Activated CD4-positive, alpha-beta T cell treated with anti-CD3 and anti-CD28 coated beads, Interleukin-2, amount 50 U/mL, for 4 hours (primary cell): ENCODE data around the gene WHRN.

ENCODE experiments used
- DNase-seq, 2 experiments: peaks; one replicate each; pipeline ENCODE4 v3.0.0-alpha.2; 2020

Gene WHRN

DNA sequence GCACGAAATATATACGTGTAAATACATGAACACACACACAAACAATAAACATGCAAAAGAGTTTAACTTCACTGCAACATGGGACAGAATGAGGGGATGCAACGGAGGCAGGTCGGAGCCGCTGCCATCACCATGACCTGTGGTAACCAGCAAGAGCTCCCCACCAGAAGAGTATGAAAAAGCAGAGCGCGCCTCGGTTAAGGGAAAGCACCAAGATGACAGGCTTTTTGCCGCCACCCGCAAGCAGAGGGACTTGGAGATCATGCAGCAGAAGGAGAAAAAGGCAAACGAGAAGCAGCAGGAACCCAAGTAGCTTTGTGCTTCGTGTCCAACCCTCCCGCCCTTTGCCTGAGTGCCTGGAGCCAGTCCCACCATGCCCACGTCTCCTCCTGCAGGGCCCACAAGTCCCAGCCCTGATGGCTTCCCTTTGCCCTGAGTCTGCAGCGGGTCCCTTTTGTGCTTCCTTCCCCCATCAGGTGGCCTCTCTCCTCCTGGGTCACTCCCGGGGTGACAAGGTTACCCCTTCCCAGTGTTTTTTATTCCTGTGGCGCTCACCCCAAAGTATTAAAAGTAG, 13.8 kb downstream of the WHRN start:
- DNase-seq, result no peak

DNA sequence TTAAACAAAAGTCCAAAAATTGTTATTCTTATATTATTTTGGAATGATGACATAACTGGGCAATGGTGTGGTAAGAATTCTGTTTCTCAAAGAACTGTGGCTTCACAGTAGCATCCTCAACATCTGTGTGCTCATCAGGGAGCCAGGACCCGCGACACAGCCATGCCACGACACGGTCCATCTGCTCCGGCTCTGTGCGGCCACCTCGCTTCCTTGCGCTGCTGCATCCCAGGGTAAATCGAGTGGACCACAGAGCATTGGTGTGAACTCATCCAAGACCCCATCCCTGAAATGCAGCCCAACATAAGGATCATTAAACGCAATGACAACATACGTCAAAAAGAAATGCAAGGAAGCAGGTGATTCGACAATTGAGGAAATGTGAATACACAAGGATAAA, 15.3 kb downstream of the WHRN start:
- no peak for DNase-seq

DNA sequence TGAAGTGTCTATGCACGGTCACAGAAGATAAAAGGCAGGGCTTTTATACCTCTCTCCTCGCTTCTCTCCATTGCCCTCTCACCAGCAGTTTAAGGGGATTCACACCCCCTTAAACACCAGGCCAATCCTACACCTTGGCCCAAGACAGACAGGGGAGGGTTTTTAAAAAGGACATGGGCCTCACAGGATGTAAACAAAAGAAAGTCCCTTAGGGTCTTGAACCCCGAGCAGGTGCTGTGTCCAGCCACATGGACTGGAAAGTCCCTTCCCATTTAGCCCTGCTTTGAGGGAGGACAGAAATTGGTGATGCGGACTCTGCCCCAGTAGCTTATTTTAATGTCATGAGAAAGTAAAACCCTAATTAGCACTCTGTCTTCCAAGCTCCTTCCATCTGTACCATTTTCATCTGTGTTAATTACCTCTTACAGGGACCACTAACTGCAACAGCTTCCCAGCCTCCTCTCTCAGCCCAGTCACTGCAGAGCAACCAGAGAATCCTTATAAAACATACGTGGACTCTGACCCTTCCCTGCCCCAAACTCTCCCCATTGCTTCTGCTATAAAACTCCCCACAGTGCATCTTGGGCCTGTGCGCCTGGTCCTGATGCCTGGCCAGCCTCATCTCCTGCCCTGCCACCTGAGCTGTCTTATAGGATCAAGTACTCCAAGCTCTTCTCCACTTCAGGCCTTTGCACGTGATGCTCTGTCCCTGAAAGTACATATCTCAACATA, 16.7 kb downstream of the WHRN start:
- no peak for DNase-seq

DNA sequence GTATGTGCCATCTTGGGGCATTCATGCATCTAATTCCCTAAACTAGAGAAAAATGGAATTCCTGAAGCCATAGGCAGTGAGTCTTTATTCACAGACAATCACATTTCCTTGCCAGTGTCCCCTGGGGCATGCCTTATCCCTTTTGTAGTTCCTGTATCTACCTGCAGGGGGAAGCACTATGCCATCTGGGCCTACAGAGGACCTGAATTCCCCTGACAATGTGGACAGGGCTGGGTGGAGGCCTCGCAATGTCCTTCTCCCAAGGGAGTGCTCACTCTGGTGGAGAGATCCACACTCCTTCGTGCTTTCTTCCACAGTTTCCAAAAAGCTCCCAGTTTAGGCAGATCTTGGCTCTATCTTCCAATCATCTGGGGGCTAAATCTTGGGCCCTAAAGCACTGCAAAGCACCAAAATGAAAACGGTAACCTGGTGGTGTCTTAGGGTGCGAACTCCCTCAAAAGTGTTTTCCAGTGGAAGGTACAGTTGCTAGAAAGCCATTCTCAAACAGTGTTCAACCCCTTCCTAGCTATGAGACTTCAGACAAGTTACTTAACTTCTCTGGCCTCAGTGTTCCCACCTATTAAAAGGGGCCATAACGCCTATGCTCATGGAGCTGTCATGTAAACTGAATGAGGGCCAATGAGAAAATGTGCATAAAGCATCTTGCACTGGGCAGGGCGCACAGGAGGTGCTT, 17.5 kb downstream of the WHRN start:
- DNase-seq, result peak; percentile 43 to 46

DNA sequence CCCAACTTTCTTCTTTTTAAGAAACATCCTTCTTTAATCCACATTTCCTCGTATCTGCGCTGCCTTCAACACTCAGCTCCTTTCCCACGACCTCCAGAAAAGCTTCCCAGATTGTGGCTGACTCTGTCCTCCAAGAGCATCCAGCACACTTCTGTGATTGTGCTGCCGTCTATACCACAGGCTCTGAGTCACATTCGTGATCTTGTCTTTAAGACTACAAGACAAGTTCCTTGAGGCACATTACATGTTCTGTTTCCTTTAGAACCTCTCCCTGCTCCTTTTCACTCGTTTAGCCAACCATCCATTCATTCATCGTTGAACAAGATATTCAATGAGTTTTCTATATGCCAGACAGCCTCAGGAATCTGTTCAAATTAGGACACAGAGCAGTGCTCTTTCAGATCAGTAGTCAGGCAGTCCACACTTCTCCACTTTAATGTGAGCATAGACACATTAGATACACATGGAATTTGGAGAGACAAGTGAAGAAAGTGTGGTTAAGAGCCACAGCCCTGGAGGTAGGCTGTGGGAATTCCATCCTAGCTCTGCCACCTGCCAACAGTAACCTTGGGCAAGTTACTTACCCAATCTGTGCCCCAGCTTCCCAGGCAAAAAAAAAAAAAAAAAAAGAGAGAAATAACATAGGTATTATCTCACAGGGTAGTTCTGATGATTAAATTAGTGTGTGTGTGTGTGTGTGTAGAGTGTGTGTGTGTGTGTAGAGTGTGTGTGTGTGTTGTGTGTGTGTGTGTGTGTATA, 18.9 kb downstream of the WHRN start:
- DNase-seq, result no peak

DNA sequence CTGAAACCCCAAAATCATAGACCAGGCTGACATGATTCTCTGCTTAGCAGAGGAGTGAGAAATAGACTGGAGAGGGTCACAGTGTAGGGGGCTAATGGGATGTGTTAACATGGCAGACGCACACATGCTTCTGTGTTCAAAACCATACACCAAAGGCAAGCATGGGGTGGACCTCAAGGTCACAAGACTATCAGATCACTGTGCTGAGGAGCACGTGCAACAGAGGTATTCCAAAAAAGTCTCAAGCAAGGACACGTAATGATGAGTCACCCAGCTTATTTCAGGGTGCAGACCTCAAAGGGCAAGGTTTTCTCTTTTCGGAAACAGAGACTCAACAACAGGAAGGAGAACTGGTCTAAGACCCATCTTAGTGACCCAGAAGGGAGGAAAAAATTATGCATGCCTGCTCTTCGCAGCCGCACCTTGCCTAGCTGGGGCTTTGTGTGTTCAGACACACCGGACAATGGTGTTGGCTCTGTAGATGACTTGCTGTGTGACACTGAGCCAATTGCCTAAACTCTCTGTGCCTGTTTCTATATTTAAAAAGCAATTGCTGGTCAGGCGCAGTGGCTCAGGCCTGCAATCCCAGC, 20.3 kb downstream of the WHRN start:
- DNase-seq, result peak; percentile 16 to 25

DNA sequence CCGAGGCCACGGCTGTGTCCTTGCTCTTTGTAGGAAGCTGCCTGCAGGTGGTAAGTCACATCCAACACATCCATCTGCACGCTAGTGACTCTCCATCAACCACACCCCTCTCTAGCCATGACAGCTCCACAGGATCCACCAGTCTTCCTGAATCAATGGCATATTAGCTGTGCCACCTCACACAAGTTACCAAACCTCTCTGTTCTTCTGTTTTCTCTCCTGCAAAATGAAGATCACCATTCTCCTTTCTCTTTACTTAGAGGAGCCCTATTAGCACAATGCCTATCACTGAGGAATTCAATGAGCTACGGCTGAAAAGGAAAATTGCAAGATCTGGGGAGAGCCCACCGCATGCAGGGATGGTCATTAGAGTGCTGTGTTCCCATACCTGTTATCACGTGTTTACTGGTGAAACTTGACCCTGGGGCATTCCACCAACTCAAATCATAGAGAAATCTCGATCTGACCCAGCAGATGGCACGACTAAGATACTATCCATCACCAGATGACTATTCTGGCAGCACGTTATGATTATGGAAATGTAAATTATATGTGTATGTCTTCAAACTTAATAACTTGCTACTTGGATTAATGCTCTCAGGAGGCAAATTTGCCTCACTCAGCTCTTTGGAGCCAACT, 20.9 kb downstream of the WHRN start:
- no peak for DNase-seq

DNA sequence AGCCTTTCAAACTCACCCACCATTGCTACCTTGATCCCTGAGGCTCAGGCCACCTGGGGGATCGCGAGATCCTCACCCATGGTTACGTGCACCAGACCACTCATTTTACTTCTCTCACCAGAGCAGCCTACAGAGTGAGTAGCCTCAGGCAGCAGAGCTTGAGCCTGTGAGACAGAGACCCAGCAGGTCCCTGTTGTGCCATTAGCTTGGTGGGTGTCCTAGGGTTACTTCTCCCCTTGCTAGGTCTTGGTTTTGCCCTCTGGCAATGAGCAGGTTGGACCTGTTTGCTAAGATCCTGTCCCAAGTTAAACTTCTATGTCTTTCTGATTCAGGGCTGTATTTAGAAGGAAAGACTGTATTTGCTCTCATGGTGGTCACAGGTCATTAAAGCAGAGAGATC, 21.8 kb downstream of the WHRN start:
- DNase-seq, result no peak

DNA sequence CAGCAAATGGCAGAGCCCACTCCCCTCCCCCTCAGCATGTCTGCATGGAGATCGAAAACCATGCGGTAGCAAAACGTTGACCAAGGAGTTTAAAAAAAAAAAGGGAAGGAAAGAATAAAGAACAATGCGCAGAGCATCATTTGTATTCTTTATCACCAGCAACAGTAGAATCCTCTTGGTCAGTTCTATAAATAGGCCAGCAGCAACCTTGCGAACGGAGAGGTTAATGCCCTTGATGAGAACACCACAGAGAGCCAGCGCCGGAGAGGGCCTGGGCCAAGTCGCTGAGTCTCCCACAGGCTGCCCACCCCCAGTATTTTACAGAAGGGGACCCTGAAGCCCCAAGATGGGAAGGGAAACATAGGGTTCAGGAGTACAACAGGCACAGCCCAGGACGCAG, 22.7 kb downstream of the WHRN start:
- DNase-seq, result no peak

DNA sequence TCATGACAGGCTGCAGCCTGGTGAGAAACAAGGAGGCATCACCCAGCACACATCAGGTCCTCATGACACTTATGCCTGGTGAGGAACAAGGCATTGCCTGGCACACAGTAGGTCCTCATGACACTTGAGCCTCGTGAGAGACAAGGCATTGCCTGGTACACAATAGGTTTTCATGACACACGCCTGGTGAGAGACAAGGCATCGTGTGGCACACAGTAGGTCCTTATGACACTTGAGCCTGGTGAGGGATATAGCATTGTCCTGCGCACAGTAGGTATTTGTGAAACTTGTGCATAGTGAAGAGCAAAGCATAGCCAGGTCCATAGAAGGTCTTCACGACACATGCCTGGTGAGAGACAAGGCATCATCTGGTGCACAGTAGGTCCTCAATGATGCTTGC, 23.5 kb downstream of the WHRN start:
- DNase-seq, result no peak

DNA sequence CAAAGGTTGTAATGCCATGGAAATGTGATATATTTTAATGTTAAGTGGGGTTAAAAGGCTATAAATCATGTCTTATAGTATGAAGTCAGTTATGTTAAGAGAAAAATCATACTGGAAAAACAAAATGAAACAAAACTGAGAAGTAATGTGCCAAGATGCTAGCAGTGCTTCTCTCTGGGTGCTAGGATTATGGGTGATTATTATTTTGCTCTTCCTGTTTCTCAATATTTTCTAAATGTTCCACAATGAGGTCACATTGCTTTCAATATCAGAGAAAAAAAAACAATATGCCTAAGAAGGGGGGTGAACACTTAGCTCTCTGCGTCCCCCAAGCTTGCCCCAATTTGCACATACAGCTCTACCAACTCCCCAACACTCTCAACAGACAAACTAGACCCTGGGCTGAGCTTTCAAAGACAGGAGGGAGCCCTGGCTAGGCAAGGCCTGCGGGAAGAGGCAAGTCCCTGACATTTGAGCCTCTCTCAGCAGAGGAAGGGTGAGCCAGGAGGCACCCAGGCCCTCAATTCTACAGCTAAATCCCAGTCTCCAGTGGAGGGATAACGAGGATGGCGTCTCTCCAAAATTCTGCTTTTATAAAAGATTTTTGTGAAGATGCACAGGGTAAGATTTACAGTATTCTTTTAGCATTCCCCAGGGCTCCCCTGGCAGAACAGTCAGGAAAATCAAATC, 24.4 kb downstream of the WHRN start:
- no peak for DNase-seq

DNA sequence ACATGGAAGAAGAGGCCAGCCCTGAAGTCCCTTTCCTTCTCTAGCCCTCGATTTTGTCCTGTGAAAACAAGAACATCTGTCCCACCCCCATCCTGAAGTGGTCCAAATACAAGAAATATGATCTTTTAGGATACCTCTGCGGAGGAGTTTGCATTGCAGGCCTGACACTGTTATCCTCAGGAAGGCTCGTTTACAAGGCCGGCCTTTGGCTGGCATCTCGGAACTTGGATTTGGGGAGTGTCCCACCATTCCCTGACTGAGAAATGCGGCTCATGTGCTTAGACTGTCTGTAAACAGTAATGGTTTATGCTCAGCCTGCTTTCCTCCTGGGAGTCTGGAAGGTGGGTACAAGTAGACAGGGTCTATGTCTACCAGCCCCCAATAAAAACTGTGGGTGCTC, 26.4 kb downstream of the WHRN start:
- DNase-seq, result no peak

DNA sequence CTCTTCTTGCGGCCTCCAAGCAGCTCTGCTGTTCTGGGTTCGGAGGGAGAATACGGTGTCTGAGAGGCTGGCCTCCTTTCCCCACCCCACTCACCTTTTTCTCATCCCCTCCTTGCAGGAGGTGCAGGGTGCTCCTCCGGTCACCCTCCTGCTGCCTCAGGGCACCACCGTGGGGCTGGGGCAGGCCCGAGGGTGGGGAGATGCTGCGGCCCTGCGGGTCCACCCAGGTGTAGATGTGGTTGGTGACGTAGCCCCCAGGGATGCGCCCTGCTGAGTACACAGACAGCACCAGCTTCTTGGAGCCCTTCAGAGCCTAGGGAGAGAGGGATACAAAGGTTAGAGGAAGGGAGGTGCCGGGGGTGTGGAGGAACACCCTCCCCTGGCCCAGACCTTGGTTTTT, 26.8 kb downstream of the WHRN start:
- DNase-seq, result no peak

DNA sequence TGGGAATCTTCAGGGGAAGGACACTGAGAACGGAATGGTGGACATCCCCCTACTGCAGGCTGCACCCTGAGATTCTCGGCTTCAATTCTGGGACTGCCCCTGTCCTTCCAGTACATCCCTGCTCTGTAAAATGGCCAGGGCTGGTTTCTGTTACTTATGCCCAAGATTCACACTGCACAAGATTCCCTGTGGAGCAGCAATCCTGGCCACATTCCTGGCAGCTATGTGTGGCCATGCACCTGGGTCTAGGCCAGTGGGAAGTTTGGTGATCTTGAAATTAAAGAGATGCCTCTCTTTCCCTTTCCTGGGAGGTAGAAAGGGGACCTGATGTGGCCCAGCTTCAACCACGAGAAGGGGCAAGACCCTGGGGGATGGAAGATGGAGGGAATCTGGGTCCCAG, 27.6 kb downstream of the WHRN start:
- DNase-seq, result no peak

DNA sequence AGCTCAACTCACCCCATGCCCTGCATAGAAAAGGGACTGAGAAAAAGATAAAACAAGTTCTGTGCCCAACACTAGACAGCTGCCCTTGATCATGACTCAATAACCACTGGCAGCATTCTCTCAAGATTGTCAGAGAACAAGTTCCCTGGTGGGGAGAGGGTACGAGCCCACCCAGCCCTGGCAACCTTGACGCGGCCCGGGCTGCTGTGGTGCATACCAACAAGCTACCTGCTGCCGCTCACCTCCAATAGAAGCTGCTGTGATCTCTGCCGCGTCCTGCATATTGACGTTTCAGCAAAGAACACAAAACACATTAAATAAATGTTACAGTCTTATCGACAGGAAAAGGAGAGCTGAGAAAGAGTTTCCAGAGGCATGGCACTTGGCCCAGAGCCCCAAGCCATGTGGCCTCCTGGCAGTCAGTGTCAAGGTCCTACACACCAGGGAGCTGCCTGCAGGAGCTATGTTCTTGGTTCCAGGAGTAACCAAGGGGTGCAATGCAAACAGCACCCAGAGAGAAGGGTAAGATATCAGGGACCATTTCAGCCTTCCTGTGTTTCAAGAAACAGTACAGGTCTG, 28.3 kb downstream of the WHRN start:
- no peak for DNase-seq

DNA sequence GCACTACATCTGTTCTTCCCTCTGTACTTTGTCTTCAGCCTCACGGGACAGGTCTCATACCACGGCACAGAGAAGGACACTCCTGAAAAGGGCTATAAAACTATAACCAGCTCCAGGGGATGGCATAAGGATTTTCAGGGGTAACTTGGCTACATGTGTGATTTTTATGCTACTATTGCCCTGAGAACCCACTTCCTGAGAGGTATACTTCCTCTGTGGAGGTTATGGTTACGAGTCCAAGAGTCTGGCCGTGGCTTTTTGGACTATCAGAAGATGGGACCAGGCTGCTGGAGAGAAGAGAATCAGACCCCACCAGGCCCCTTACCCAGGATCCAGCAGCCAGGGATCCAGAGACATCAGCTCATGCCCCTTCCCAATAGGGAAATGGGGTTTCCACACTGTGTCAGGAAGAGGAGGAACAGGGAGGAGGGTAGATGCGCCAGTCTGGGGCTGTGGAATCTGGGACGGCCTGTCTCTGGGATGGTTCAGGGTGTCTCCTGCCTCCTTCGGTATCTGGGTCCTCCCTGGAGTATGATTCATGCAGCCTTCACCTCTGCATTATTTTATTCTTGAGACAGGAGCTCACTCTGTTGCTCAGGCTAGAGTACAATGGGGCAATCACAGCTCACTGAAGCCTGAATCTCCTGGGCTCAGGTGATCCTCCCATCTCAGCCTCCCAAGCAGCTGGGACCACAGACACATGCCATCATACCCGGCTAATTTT, 29.7 kb downstream of the WHRN start:
- DNase-seq, result no peak

DNA sequence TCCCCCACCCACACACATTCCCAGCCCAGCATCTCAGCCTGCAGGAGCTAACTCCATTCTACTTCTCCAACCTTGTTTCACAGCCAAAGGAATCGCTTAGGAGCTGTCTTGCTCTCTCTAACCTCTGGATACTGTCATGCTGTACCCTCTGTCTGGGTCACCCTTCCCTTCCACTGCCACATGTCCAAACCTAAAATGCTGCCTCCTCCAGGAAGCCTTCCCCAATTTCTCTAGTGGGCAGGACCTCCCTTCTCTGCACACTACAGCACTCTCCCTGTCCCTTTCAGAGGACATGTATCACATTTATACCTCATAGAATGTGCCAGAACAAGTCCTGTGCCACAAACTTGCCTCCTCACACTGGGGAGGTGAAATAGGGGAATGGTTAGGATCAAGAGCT, 30.8 kb downstream of the WHRN start:
- DNase-seq, result no peak

DNA sequence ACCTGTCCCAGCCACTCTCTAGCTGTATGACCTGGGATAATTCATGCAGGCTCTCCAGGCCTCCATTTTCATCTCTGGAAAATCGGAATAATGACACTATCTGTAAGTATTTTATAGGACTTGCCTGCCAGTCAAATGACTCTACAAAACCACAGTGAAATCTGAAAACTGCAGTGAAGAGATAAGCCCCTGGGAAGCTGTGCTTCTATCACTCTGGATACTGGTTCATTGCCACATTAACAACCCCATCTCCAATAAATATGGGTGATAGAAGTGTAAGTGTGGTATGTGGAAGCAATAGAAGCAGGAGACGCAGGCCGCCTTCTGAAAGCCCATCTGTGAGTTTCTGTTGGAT, 31.8 kb downstream of the WHRN start:
- DNase-seq, result no peak

DNA sequence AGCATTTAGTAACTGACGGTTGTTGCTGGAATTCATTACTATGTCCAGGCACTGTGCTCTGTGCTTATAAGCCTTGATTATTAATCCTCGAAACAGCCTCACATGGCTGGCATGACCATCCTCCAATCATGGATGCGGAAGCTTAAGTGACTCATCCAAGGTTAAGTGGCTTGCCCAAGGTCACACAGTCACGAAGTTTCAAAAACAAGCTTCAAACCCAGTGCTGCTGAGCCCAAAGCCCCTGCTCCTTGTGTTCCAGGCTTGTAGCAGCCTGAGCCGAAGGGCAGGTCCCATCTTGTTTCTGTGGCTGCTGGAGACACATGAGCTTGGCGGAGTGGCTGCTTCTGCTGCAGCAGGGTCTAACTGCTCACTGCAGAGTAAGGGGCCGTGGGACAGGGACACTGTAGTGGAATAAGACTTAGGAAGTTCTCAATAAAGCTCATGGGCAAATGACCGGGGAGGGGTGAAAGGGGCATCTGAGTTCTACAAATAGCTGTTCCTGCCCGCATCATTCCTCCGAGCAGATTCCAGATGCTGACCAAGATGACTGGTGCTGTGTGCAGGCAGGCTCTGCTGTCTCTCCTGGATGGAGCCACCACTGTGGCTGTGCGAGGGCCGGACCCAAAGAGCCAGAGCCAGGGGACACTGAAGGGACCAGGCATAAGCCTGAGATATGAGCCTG, 32.4 kb downstream of the WHRN start:
- no peak for DNase-seq

DNA sequence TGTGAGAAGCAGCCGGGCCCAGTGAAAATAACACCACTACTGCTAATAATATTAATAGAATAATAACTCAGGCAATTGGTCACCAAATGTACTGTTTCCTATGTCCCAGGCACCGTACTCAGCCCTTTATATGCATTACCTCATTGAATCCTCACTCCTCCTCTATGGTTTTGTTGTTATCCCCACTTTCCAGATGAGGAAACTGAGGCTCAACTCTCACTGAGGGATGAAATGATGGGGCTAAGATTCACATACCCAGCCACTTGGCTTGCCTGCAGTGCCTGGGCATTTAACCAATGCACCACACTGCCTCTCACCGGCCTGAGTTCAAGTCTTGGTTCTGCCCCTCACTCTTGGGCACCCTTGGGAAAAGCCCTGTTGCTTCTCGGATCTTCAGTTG, 34.1 kb downstream of the WHRN start:
- no peak for DNase-seq

DNA sequence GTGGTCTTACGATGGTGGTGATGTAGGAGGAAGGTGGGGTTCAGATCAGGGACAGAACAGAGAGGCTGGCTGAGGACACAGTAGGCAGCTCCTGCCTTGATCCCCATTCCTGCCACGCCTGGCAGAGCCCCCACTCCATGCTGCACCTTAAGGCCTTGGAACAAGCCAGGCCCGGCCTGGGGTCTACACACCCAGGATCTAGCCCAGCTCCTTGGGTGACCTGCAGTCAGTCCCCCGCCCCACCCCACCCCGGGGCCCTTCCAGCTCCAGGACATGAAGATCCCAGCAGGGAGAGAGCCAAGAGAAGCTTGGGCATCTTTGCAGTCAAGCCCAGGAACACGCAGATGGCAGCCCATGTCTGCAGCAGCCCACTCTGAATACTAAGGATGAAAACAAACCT, 34.7 kb downstream of the WHRN start:
- no peak for DNase-seq
